BE2C (cell line): ENCODE results near the gene CSNK1D.

Experiments
- DNase-seq: peaks from one replicate; pipeline ENCODE4 v3.0.0-alpha.2; 2020
- H3K27me3 ChIP-seq: fragments of 250-450 bp; sonication (Bioruptor Pico); 2 replicates; pipeline ENCODE4 v1.5.1; 2020; ENCODE audit warnings: mild to moderate bottlenecking
- H3K36me3 ChIP-seq: fragments of 250-450 bp; sonication (Bioruptor Pico); 2 replicates; pipeline ENCODE4 v1.5.1; 2020; ENCODE audit warnings: mild to moderate bottlenecking
- H3K4me1 ChIP-seq: fragments of 250-450 bp; sonication (Bioruptor Pico); 2 replicates; pipeline ENCODE4 v1.5.1; 2020
- H3K4me3 ChIP-seq: 2 replicates; pipeline ENCODE4 v1.5.1; 2011; ENCODE audit warnings: low read depth, low read length
- H3K9me3 ChIP-seq: fragments of 250-450 bp; sonication (Bioruptor Pico); 2 replicates; pipeline ENCODE4 v1.5.1; 2020
- TF ChIP-seq, protein P1 (sequence below): IDR thresholded peaks from 2 replicates; pipeline ENCODE4 v1.5.1; 2012; ENCODE audit warnings: mild to moderate bottlenecking, low read depth, low read length

The CSNK1D gene

GRCh38 chr17:82310877-82311276 is 37.4 kb upstream of the CSNK1D start:
- Histone ChIP-seq H3K36me3 (no peaks in the 10 kb centered on the region), H3K4me1 (peaks cover 2% of the 10 kb centered on the region; the same call in 1 of the 2 replicates), H3K4me3 (no peak overlapping the region), H3K9me3 (no peaks in the 10 kb centered on the region), H3K27me3 (peaks cover 3% of the 10 kb centered on the region; the same call in 1 of the 2 replicates)
- no peak for DNase-seq
- TF ChIP-seq, protein P1, sequence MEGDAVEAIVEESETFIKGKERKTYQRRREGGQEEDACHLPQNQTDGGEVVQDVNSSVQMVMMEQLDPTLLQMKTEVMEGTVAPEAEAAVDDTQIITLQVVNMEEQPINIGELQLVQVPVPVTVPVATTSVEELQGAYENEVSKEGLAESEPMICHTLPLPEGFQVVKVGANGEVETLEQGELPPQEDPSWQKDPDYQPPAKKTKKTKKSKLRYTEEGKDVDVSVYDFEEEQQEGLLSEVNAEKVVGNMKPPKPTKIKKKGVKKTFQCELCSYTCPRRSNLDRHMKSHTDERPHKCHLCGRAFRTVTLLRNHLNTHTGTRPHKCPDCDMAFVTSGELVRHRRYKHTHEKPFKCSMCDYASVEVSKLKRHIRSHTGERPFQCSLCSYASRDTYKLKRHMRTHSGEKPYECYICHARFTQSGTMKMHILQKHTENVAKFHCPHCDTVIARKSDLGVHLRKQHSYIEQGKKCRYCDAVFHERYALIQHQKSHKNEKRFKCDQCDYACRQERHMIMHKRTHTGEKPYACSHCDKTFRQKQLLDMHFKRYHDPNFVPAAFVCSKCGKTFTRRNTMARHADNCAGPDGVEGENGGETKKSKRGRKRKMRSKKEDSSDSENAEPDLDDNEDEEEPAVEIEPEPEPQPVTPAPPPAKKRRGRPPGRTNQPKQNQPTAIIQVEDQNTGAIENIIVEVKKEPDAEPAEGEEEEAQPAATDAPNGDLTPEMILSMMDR, result no peak

- H3K9me3 ChIP-seq, result no peaks in the 10 kb centered on the region
- peaks cover 2% of the 10 kb centered on the region; the same call in 1 of the 2 replicates for H3K4me1 ChIP-seq
- H3K36me3 ChIP-seq, result no peaks in the 10 kb centered on the region
- no peak for DNase-seq
- TF ChIP-seq, protein P1, result no peak
- H3K4me3 ChIP-seq, result no peak overlapping the region
- peaks cover 3% of the 10 kb centered on the region; the same call in 1 of the 2 replicates for H3K27me3 ChIP-seq
Measured at GRCh38 chr17:82309656-82310570, 36.4 kb upstream of the CSNK1D start.

- Histone ChIP-seq H3K4me3 (no peak overlapping the region), H3K27me3 (peaks cover 3% of the 10 kb centered on the region; the same call in 1 of the 2 replicates), H3K4me1 (peaks cover 8% of the 10 kb centered on the region), H3K9me3 (no peaks in the 10 kb centered on the region), H3K36me3 (no peaks in the 10 kb centered on the region)
- TF ChIP-seq, protein P1, result no peak
- DNase-seq, result no peak
Measured at GRCh38 chr17:82305727-82306300, 32.3 kb upstream of the CSNK1D start.

GRCh38 chr17:82304826-82305726 is 31.6 kb upstream of the CSNK1D start:
- Histone ChIP-seq H3K27me3 (peaks cover 3% of the 10 kb centered on the region; the same call in 1 of the 2 replicates), H3K36me3 (no peaks in the 10 kb centered on the region), H3K9me3 (no peaks in the 10 kb centered on the region), H3K4me1 (peaks cover 8% of the 10 kb centered on the region), H3K4me3 (no peak overlapping the region)
- TF ChIP-seq, protein P1, result no peak
- DNase-seq, result peak; percentile 25

GRCh38 chr17:82303944-82304808 is 30.7 kb upstream of the CSNK1D start:
- Histone ChIP-seq H3K4me3 (no peak overlapping the region), H3K27me3 (peaks cover 3% of the 10 kb centered on the region; the same call in 1 of the 2 replicates), H3K9me3 (no peaks in the 10 kb centered on the region), H3K36me3 (no peaks in the 10 kb centered on the region), H3K4me1 (peaks cover 8% of the 10 kb centered on the region)
- TF ChIP-seq, protein P1, result no peak
- peak; percentile 24 for DNase-seq
